ENCODE measurements around the gene CCDC61. TPM values are rescaled to one million over a fixed set of nuclear protein-coding genes. Genes with fewer than 3 reads are reported as not detected.

CCDC61 gene
- total RNA-seq, 1 experiment from 2014 or later = 16.9 TPM

GRCh38 chr19:46040952-46041500, 45.8 kb downstream of the CCDC61 start, which contains the start of gene IGFL4:
TSS of gene IGFL4 (minus strand) at chr19:46041002. CDS start at chr19:46040962, 40 bp downstream.
- no peak for DNase-seq
- Histone ChIP-seq H3K4ac (ENCODE audit: low read depth, low read length) (no peak within 1 kb of the TSS), H3K23ac (ENCODE audit: insufficient read length, low read depth, low read length) (no peak within 1 kb of the TSS), H3K27me3 (ENCODE audit: insufficient read depth, low read length) (no peaks in the 10 kb centered on the region), H2AK5ac (ENCODE audit: insufficient read length, low read length) (no peak within 1 kb of the TSS), H3K9ac (ENCODE audit: extremely low read depth, insufficient read length, low read length) (no peak within 1 kb of the TSS), H3T11ph (ENCODE audit: low read length) (no peak within 1 kb of the TSS), H3K14ac (ENCODE audit: insufficient read depth, low read length) (no peak within 1 kb of the TSS), H2AFZ (ENCODE audit: low read length) (no peak within 1 kb of the TSS), H3K27ac (ENCODE audit: insufficient read length, low read depth, low read length) (no peak within 1 kb of the TSS), H2BK120ac (ENCODE audit: low read depth, low read length, poor library complexity, severe bottlenecking) (no peak within 1 kb of the TSS), H2BK20ac (ENCODE audit: low read depth, low read length, poor library complexity, severe bottlenecking) (no peak within 1 kb of the TSS), H3K18ac (ENCODE audit: insufficient read length, low read depth, low read length) (no peak within 1 kb of the TSS), H4K5ac (ENCODE audit: insufficient read length, low read depth, low read length) (no peak within 1 kb of the TSS), H4K20me1 (ENCODE audit: control insufficient read depth, insufficient read depth, insufficient read length) (no peaks in the 10 kb centered on the region), H3K56ac (ENCODE audit: insufficient read length, low read depth, low read length) (no peak within 1 kb of the TSS), H3K4me1 (ENCODE audit: insufficient read depth, low read length) (no peaks in the 10 kb centered on the region), H2BK5ac (ENCODE audit: insufficient read length, low read length) (no peak within 1 kb of the TSS), H3K79me1 (ENCODE audit: insufficient read depth, low read depth, low read length, poor library complexity, severe bottlenecking) (no peaks in the 10 kb centered on the region), H3K4me2 (ENCODE audit: insufficient read depth, insufficient read length, low read length) (no peak within 1 kb of the TSS), H2BK12ac (ENCODE audit: insufficient read length, low read depth, low read length) (no peak within 1 kb of the TSS), H3K9me3 (ENCODE audit: control insufficient read depth, low read depth, low read length) (peaks cover 5% of the 10 kb centered on the region), H3K23me2 (ENCODE audit: insufficient read length, low read depth, low read length, poor library complexity, severe bottlenecking) (no peaks in the 10 kb centered on the region), H3K79me2 (ENCODE audit: insufficient read depth, low read length) (no peaks in the 10 kb centered on the region), H4K91ac (ENCODE audit: insufficient read length, low read depth, low read length) (no peak within 1 kb of the TSS), H4K8ac (replicated peaks; ENCODE audit: insufficient read length, low read depth, low read length) (no peak within 1 kb of the TSS), H2BK15ac (ENCODE audit: low read depth, low read length) (no peak within 1 kb of the TSS)
- H3K9me3 Mint-ChIP-seq = peaks cover 39 to 60% of the 10 kb centered on the region in 2 experiments
- no CpG with 5 or more reads among the region's 7 CpGs for WGBS (ENCODE audit: extremely low coverage, insufficient read length, low lambda C conversion rate)
- peaks cover 0 to 8% (median 6%) of the 10 kb centered on the region in 3 experiments; a peak in 6 of 7 replicates for H3K36me3 Mint-ChIP-seq (ENCODE audit: insufficient read depth in 1 of 3, low read depth in 3 of 3)
- H3K27ac Mint-ChIP-seq = no peak within 1 kb of the TSS; a peak in 1 of 7 replicates
- peaks cover 0 to 7% of the 10 kb centered on the region in 2 experiments; a peak in 2 of 4 replicates for H3K4me1 Mint-ChIP-seq
- H3K4me3 Mint-ChIP-seq = no peak within 1 kb of the TSS
- no peak for TF ChIP-seq CTCF (conservative IDR thresholded peaks at IDR 0.05)
- peaks cover 67% of the 10 kb centered on the region for H3K27me3 Mint-ChIP-seq (ENCODE audit: low read depth)
